RWPE1 (cell line): ENCODE results near the gene TTC3.

Source experiments
- CTCF ChIA-PET: fragments of 350-600 bp; sonication (Branson Sonifier 250); formaldehyde crosslinking; extraction: SDS; loops from one replicate; lab custom pipeline; 2021; lab: Yijun Ruan, JAX
- POLR2A ChIA-PET: fragments of 400-600 bp; formaldehyde crosslinking; extraction: SDS; loops from one replicate; lab custom pipeline; 2020; ENCODE audit warnings: antibody characterized with exemption; ENCODE audit not compliant: low non-redundant PET; lab: Yijun Ruan, JAX
- DNase-seq: peaks from one replicate; pipeline ENCODE4 v3.0.0; 2012; ENCODE audit warnings: low spot score
- H3K27ac ChIP-seq: fragments of 450-650 bp; 2 replicates; pipeline ENCODE4 v1.5.1; 2017
- CTCF ChIP-seq: fragments of 450-650 bp; conservative IDR thresholded peaks from 2 replicates; pipeline ENCODE4 v1.5.1; 2017; ENCODE audit warnings: low read depth, mild to moderate bottlenecking

TTC3 gene

GRCh38 chr21:37207441-37208009, 134.5 kb downstream of the TTC3 start:
- no peak for DNase-seq
- no peak for TF ChIP-seq CTCF
- CTCF ChIA-PET, result no interaction called here
- POLR2A ChIA-PET, result no interaction called here
- peak overlapping the region; percentile 23 for H3K27ac ChIP-seq

DNA sequence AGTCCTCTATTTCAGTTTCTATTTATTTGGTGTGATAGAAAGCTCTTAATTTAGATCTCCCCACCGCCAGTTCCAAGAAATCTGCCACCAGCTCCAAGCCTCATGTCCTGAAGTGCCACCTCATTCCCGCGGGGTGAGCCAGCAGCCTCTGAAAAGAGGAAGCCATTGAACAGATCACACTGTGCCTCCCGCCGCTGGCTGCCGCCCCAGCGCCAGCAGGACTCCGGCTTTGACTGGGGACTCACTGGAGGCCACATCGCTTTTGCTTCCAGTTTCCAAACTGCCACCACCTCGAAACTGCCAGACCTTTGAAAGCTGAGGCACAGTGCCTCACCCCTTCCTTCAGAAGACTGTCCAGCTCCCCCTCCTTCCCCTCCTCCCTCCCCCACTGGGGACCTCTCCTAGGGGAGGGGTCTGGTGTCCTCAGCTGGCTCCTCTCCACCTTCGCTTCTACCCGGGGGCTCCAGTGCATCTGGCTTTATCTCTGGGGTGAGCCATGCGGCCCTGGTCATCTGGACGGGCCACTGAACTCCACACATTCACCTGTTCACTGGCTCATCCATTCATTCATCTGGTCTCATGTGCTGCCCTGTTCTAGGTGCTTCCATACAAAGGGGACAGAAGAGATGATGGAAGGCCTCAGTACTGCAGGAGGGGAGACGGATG, 135.1 kb downstream of the TTC3 start:
- H3K27ac ChIP-seq, result no peak overlapping the region
- TF ChIP-seq CTCF, result no peak
- ChIA-PET CTCF (interaction anchor here (1.1 kb wide), 1 partner anchor 12 kb away, joined by 4 read pairs; no protein-coding TSS in a partner anchor), POLR2A (no interaction called here)
- no peak for DNase-seq

GRCh38 chr21:37208741-37209225, 135.7 kb downstream of the TTC3 start:
- POLR2A ChIA-PET, result no interaction called here
- DNase-seq, result no peak
- CTCF ChIA-PET, result interaction anchor here (1.1 kb wide), 1 partner anchor 12 kb away, joined by 4 read pairs; no protein-coding TSS in a partner anchor
- no peak for TF ChIP-seq CTCF
- no peak overlapping the region for H3K27ac ChIP-seq

DNA sequence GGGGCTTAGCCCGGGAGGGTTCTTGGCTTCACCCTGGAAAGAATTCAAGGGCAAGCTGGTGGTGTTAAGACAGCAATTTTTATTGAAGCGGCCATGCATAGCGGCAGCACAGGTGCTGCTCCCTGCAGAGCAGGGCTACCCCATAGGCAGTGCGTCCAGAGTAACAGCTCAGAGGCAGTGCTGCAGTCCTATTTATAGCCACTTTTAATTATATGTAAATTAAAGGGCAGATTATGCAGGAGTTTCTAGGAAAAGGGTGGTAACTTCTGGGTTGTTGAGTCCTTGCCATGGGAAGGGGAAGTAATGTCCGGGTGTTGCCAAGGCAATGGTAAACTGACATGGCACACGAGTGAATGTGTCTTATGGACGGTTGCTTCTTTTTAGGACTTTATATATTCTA, 137.1 kb downstream of the TTC3 start:
- H3K27ac ChIP-seq, result no peak overlapping the region
- ChIA-PET CTCF (no interaction called here), POLR2A (no interaction called here)
- no peak for TF ChIP-seq CTCF
- no peak for DNase-seq

DNA sequence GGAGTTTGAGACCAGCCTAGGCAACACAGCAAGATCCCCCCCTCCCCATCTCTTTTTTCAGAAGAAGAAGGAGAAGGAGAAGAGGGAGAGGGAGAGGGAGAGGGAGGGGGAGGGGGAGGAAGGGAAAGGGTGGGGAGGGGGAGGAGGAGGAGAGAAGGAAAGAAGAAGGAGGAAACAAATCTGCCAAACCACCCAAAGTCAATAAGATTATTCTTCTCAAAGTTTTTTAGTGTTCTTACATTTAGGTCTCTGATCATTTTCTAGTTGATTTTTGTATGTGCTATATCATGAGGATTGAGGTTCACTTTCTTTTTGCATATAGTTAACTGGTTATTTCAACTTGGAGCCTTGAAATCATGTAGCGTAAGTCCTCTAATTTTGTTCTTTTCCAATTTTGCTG, 137.7 kb downstream of the TTC3 start:
- no peak for TF ChIP-seq CTCF
- no peak for DNase-seq
- ChIA-PET POLR2A (no interaction called here), CTCF (no interaction called here)
- H3K27ac ChIP-seq, result no peak overlapping the region

GRCh38 chr21:37214952-37215351, 141.9 kb downstream of the TTC3 start:
- no peak overlapping the region for H3K27ac ChIP-seq
- POLR2A ChIA-PET, result no interaction called here
- no peak for DNase-seq
- CTCF ChIA-PET, result no interaction called here
- no peak for TF ChIP-seq CTCF
